Measurements from ENCODE around the gene CALN1.

The CALN1 gene

DNA sequence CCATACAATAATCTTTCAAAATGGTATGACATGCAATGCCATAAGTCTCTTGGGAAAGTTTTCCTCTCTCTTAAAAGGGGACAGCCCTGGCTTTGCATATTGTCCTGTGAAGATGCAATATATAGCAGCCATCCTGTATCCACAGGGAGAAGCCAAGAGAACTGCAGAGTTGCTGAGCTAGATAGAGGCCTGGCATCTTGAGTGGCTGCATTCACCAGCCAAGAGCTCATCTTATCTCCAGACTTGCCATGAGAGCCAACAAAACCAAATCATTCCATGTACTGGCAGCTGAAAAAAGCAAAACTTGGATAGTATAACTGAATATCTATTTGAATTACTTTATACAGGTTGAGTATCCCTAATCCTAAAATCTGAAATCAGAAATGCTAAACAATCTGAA is 348.8 kb downstream of the CALN1 start:
- no peak overlapping the region for H3K4me3 ChIP-seq (replicated peaks in 1 of 2; ENCODE audit: low read depth in 2 of 2, low read length in 2 of 2)
- DNase-seq (ENCODE audit: low read depth in 2 of 2), result no peak
- TF ChIP-seq, protein P1, sequence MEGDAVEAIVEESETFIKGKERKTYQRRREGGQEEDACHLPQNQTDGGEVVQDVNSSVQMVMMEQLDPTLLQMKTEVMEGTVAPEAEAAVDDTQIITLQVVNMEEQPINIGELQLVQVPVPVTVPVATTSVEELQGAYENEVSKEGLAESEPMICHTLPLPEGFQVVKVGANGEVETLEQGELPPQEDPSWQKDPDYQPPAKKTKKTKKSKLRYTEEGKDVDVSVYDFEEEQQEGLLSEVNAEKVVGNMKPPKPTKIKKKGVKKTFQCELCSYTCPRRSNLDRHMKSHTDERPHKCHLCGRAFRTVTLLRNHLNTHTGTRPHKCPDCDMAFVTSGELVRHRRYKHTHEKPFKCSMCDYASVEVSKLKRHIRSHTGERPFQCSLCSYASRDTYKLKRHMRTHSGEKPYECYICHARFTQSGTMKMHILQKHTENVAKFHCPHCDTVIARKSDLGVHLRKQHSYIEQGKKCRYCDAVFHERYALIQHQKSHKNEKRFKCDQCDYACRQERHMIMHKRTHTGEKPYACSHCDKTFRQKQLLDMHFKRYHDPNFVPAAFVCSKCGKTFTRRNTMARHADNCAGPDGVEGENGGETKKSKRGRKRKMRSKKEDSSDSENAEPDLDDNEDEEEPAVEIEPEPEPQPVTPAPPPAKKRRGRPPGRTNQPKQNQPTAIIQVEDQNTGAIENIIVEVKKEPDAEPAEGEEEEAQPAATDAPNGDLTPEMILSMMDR (IDR thresholded peaks at IDR 0.05; ENCODE audit: low read depth, low read length), result no peak

DNA sequence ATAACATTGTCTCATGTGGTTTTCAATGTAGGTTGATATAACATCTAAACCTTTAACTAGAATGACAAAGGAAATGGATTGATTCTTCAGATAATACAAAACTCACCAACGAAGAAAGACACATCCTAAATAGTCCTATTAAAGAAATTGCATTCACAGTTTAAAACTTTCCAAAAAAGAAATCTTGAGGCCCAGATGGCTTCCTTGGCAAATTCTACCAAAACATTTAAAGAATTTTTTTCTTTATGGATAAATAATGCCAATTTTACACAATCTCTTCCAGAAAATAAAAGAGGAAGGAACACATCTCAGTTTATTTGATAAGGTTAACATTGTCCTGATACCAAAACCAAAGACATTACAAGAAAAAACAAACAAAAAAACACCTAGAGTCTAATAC is 349.5 kb downstream of the CALN1 start:
- H3K4me3 ChIP-seq (replicated peaks in 1 of 2; ENCODE audit: low read depth in 2 of 2, low read length in 2 of 2), result no peak overlapping the region
- DNase-seq (ENCODE audit: low read depth in 2 of 2), result no peak
- TF ChIP-seq, protein P1 (IDR thresholded peaks at IDR 0.05; ENCODE audit: low read depth, low read length), result no peak

DNA sequence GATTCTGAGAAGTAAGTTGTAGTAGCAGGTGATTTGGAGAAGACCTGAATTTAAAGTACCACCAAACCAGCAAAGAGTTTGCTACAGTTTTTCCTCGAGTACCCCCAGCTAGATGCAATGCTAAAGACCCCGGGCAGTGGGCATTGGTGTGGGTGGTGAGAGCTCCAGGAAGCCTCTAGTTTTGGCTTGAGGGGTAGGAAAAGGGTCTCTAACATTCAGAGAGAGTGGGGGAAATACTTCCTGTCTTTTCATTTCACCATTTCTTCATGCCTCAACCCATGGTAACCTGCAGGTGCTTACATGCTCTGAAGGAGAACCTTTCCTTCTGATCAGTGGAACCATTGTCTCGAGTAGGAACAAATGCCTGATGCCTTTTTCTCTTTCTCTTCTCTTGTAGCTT is 352.2 kb downstream of the CALN1 start:
- DNase-seq (ENCODE audit: low read depth in 2 of 2), result no peak
- TF ChIP-seq, protein P1 (IDR thresholded peaks at IDR 0.05; ENCODE audit: low read depth, low read length), result no peak
- H3K4me3 ChIP-seq (replicated peaks in 1 of 2; ENCODE audit: low read depth in 2 of 2, low read length in 2 of 2), result no peak overlapping the region

DNA sequence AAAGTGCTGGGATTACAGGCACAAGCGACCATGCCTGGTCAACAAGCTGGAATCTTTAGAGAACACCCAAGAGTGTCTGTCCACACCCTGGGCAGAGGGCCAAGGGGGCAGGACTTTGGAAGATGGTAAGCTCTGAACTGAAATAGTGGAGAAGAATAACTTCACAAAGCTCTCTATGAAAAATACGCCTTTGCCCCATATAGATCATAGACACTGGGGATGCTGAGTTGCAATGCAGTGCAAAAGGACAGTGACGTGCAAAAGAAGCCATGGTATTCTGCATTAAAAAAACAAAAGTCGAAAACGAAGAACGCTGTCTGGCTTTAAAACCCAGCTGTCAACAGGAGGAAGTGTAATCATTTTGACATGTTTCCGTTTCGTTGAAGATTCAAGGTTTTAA is 353.6 kb downstream of the CALN1 start:
- TF ChIP-seq, protein P1 (IDR thresholded peaks at IDR 0.05; ENCODE audit: low read depth, low read length), result no peak
- no peak for DNase-seq (ENCODE audit: low read depth in 2 of 2)
- no peak overlapping the region for H3K4me3 ChIP-seq (replicated peaks in 1 of 2; ENCODE audit: low read depth in 2 of 2, low read length in 2 of 2)

DNA sequence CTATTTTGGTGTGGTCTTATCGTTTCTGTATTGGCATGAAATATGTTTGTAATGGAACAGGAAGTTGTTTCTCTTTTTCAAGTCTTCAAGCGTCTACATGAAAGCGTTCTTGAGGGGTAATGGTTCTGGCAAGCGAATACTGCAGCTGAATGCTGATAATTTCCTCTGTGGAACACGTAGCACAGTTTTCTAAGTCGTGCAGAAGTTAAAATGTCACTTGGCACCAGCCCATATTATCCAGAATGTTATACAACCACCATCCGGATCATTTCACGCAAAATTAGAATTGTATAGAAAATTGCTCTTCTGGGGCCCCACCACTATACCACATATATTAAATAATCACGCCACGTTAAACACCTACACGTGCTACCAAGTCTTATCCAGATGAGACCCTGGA is 354.3 kb downstream of the CALN1 start:
- no peak for DNase-seq (ENCODE audit: low read depth in 2 of 2)
- TF ChIP-seq, protein P1 (IDR thresholded peaks at IDR 0.05; ENCODE audit: low read depth, low read length), result no peak
- no peak overlapping the region for H3K4me3 ChIP-seq (replicated peaks in 1 of 2; ENCODE audit: low read depth in 2 of 2, low read length in 2 of 2)

DNA sequence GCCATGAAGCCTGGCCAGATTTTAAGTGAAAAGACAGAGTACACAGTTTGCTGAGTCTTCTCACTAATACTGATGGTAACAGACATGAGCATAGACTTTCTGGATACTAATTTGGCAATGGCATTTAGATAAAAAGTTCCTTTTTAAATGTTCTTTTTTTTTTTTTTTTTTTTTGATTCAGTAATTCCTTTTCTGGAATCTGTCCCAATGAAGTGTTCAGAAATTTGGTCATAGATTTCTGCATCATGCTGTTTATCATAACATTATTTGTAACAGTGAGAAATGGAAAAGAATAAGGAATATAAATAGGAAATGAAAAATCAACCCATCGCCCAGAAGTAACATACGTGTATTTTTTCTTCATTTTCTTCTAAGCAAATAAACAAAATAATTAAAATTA is 354.9 kb downstream of the CALN1 start:
- no peak for DNase-seq (ENCODE audit: low read depth in 2 of 2)
- TF ChIP-seq, protein P1 (IDR thresholded peaks at IDR 0.05; ENCODE audit: low read depth, low read length), result no peak
- no peak overlapping the region for H3K4me3 ChIP-seq (replicated peaks in 1 of 2; ENCODE audit: low read depth in 2 of 2, low read length in 2 of 2)

DNA sequence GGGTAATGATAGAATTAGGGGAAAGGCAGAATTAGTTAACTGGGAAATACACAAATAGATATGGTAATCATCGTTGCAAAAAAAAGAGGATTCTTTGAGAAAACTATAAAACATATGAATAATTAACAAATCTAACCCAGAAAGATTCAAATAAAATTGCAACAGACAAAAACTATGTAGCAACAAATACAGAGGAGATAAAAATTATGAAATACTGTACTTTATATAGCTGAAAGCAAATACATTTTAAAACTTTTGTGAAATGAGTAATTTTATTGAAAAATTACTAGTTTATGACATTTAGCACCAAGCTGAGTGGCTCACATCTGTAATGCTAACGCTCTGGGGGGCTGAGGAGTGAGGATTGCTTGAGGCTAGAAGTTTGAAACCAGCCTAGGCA is 356.7 kb downstream of the CALN1 start:
- DNase-seq (ENCODE audit: low read depth in 2 of 2), result no peak
- TF ChIP-seq, protein P1 (IDR thresholded peaks at IDR 0.05; ENCODE audit: low read depth, low read length), result no peak
- H3K4me3 ChIP-seq (replicated peaks in 1 of 2; ENCODE audit: low read depth in 2 of 2, low read length in 2 of 2), result no peak overlapping the region
